Spinal cord (tissue), 10 donors: Measurements from ENCODE around the gene DACT2. TPM values are rescaled to one million over a fixed set of nuclear protein-coding genes. Genes with fewer than 3 reads are reported as not detected.

Source experiments
- DNase-seq, 6 donors: peaks; one replicate each; pipeline versions ENCODE4 v3.0.0 to v3.0.0-alpha.2; 2013 to 2015; ENCODE audit warnings: low spot score in 6 of 6, low read depth in 4 of 6
- H3K27ac ChIP-seq: one replicate; pipeline ENCODE4 v1.5.1; 2013; ENCODE audit warnings: low read depth, low read length, control low read depth
- H3K27me3 ChIP-seq: one replicate; pipeline ENCODE4 v1.6.1; 2013; ENCODE audit warnings: low read length; ENCODE audit not compliant: control insufficient read depth, insufficient read depth
- H3K36me3 ChIP-seq: one replicate; pipeline ENCODE4 v1.6.1; 2013; ENCODE audit warnings: low read length; ENCODE audit not compliant: control insufficient read depth, insufficient read depth
- H3K4me1 ChIP-seq: one replicate; pipeline ENCODE4 v1.6.1; 2013; ENCODE audit warnings: low read length; ENCODE audit not compliant: control insufficient read depth, insufficient read depth
- H3K4me3 ChIP-seq: one replicate; pipeline ENCODE4 v1.5.1; 2013; ENCODE audit warnings: low read depth, low read length, control low read depth
- H3K9me3 ChIP-seq: one replicate; pipeline ENCODE4 v1.6.1; 2013; ENCODE audit warnings: low read length; ENCODE audit not compliant: control insufficient read depth, insufficient read depth
- WGBS: methylation state at CpG from one replicate; pipeline ENCODE4 v1.1.5; 2013; ENCODE audit warnings: missing lambda C conversion rate; ENCODE audit not compliant: insufficient coverage; 5-methylcytosine and 5-hydroxymethylcytosine counted together
- polyA plus RNA-seq, 2 donors: library from polyadenylated mRNA; unstranded; fragments of 120-200 nt; gene quantifications; one replicate each; pipeline ENCODE4 v1.2.1, GENCODE V29; 2013; ENCODE audit not compliant: insufficient read length in 2 of 2
- total RNA-seq, 2 donors: library from RNA; depleted of rRNA in 1 of 2; stranded (reverse); fragments of 120-200 nt in 1 of 2; fragments of >200 nt in 1 of 2; gene quantifications; one replicate each; pipeline versions ENCODE4 v1.2.3 to v1.2.4, GENCODE V29; 2013 to 2014
- donor health status: healthy.

The DACT2 gene
- total and polyA plus RNA-seq, 4 donors: 3.5 to 11.7 (median 8.2) TPM

- H3K4me3 ChIP-seq: no peak overlapping the region
- H3K27ac ChIP-seq: no peak overlapping the region
- H3K9me3 ChIP-seq: no peaks in the 10 kb centered on the region
- WGBS: 77% methylated on average over 20 of the region's 20 CpGs
- H3K27me3 ChIP-seq: peaks cover 4% of the 10 kb centered on the region
- peaks cover 19% of the 10 kb centered on the region for H3K4me1 ChIP-seq
- peaks cover 3% of the 10 kb centered on the region for H3K36me3 ChIP-seq
- no peak for DNase-seq
These were observed 18.5 kb downstream of the DACT2 start for GRCh38 chr6:168300975-168301647.

GRCh38 chr6:168299541-168300511 lies 19.8 kb downstream of the DACT2 start:
- 80% methylated on average over 27 of the region's 28 CpGs for WGBS

GRCh38 chr6:168297643-168298042 lies 21.9 kb downstream of the DACT2 start:
- Histone ChIP-seq H3K27me3 (peaks cover 4% of the 10 kb centered on the region), H3K9me3 (no peaks in the 10 kb centered on the region), H3K4me1 (peaks cover 14% of the 10 kb centered on the region), H3K36me3 (no peaks in the 10 kb centered on the region), H3K27ac (no peak overlapping the region), H3K4me3 (no peak overlapping the region)
- WGBS: 96% methylated on average over 13 of the region's 13 CpGs
- no peak for DNase-seq

More at GRCh38 chr6:168299541-168300511, 19.8 kb downstream of the DACT2 start:
- peaks cover 3% of the 10 kb centered on the region for H3K36me3 ChIP-seq
- H3K27me3 ChIP-seq: peaks cover 4% of the 10 kb centered on the region
- no peaks in the 10 kb centered on the region for H3K9me3 ChIP-seq
- H3K27ac ChIP-seq: no peak overlapping the region
- H3K4me1 ChIP-seq: peaks cover 19% of the 10 kb centered on the region
- no peak for DNase-seq
- no peak overlapping the region for H3K4me3 ChIP-seq

GRCh38 chr6:168294901-168295300 lies 24.7 kb downstream of the DACT2 start:
- Histone ChIP-seq H3K4me3 (no peak overlapping the region), H3K27me3 (no peaks in the 10 kb centered on the region), H3K36me3 (no peaks in the 10 kb centered on the region), H3K27ac (no peak overlapping the region), H3K9me3 (no peaks in the 10 kb centered on the region), H3K4me1 (no peaks in the 10 kb centered on the region)
- DNase-seq: no peak
- 55% methylated on average over 5 of the region's 7 CpGs for WGBS

GRCh38 chr6:168293636-168294530 lies 25.7 kb downstream of the DACT2 start:
- no peak for DNase-seq
- H3K9me3 ChIP-seq: no peaks in the 10 kb centered on the region
- no peaks in the 10 kb centered on the region for H3K27me3 ChIP-seq
- H3K36me3 ChIP-seq: no peaks in the 10 kb centered on the region
- no peaks in the 10 kb centered on the region for H3K4me1 ChIP-seq
- no peak overlapping the region for H3K4me3 ChIP-seq
- WGBS: 79% methylated on average over 11 of the region's 26 CpGs
- H3K27ac ChIP-seq: no peak overlapping the region

GRCh38 chr6:168292826-168293225 lies 26.8 kb downstream of the DACT2 start:
- Histone ChIP-seq H3K27ac (no peak overlapping the region), H3K4me3 (no peak overlapping the region), H3K4me1 (no peaks in the 10 kb centered on the region), H3K36me3 (no peaks in the 10 kb centered on the region), H3K9me3 (no peaks in the 10 kb centered on the region), H3K27me3 (no peaks in the 10 kb centered on the region)
- no CpG with 5 or more reads among the region's 4 CpGs for WGBS
- peak in 1 of 6 donors; percentile 68 for DNase-seq

GRCh38 chr6:168291450-168291849 lies 28.1 kb downstream of the DACT2 start:
- Histone ChIP-seq H3K36me3 (no peaks in the 10 kb centered on the region), H3K27me3 (no peaks in the 10 kb centered on the region), H3K4me1 (no peaks in the 10 kb centered on the region), H3K27ac (no peak overlapping the region), H3K4me3 (no peak overlapping the region), H3K9me3 (no peaks in the 10 kb centered on the region)
- WGBS: 55% methylated on average over 2 of the region's 2 CpGs
- peak in 1 of 6 donors; percentile 46 for DNase-seq

GRCh38 chr6:168290095-168290494 lies 29.5 kb downstream of the DACT2 start:
- WGBS: 83% methylated on average over 1 of the region's 1 CpG
- DNase-seq: no peak
- H3K9me3 ChIP-seq: no peaks in the 10 kb centered on the region

GRCh38 chr6:168289571-168289962 lies 30.0 kb downstream of the DACT2 start:
- H3K4me3 ChIP-seq: no peak overlapping the region
- 87% methylated on average over 3 of the region's 3 CpGs for WGBS
- no peaks in the 10 kb centered on the region for H3K9me3 ChIP-seq
- no peak for DNase-seq
- H3K27me3 ChIP-seq: no peaks in the 10 kb centered on the region
- H3K4me1 ChIP-seq: no peaks in the 10 kb centered on the region
- no peaks in the 10 kb centered on the region for H3K36me3 ChIP-seq
- no peak overlapping the region for H3K27ac ChIP-seq

More at GRCh38 chr6:168290095-168290494, 29.5 kb downstream of the DACT2 start:
- H3K27me3 ChIP-seq: no peaks in the 10 kb centered on the region
- H3K27ac ChIP-seq: no peak overlapping the region
- H3K4me1 ChIP-seq: no peaks in the 10 kb centered on the region
- H3K36me3 ChIP-seq: no peaks in the 10 kb centered on the region
- H3K4me3 ChIP-seq: no peak overlapping the region
